Ascending aorta (tissue), 2 donors: ENCODE measurements around the gene KCNK3. TPM values are rescaled to one million over a fixed set of nuclear protein-coding genes. Genes with fewer than 3 reads are reported as not detected.

Experiments used
- DNase-seq, 2 donors: peaks; one replicate each; pipeline ENCODE4 v3.0.0-alpha.2; 2019; ENCODE audit warnings: low spot score in 2 of 2
- H3K27ac ChIP-seq, 2 donors: fragments of 200-600 bp; sonication (generic); one replicate each; pipeline ENCODE4 v1.5.1; 2016 to 2017; ENCODE audit warnings: mild to moderate bottlenecking in 1 of 2
- H3K27me3 ChIP-seq: fragments of 200-600 bp; sonication (generic); one replicate; pipeline ENCODE4 v1.5.1; 2017
- H3K36me3 ChIP-seq, 2 donors: fragments of 200-600 bp; sonication (generic); one replicate each; pipeline ENCODE4 v1.5.1; 2016
- H3K4me1 ChIP-seq, 2 donors: fragments of 200-600 bp; sonication (generic); one replicate each; pipeline ENCODE4 v1.5.1; 2016 to 2017; ENCODE audit warnings: mild to moderate bottlenecking in 1 of 2
- H3K4me3 ChIP-seq, 2 donors: fragments of 200-600 bp; sonication (generic); one replicate each; pipeline ENCODE4 v1.5.1; 2016 to 2017; ENCODE audit warnings: mild to moderate bottlenecking in 1 of 2
- H3K9me3 ChIP-seq, 2 donors: fragments of 200-600 bp; sonication (generic); one replicate each; pipeline ENCODE4 v1.5.1; 2016
- intact Hi-C: fragments of 100-400 bp; cut with DNase I; formaldehyde crosslinking; loops from one replicate; pipeline ENCODE4 v1.15.1; 2023
- total RNA-seq: library from RNA; depleted of rRNA; stranded (reverse); fragments of >200 nt; gene quantifications from one replicate; pipeline ENCODE4 v1.1.0, GENCODE V29; 2016
- TF ChIP-seq, protein P1 (sequence below), 3 experiments: fragments of 200-600 bp in 2 of 3; fragments of 450-650 bp in 1 of 3; sonication (generic) in 2 of 3; IDR thresholded peaks; one replicate each; pipeline ENCODE4 v1.5.1; 2016 to 2019; ENCODE audit warnings: antibody characterized with exemption in 3 of 3, mild to moderate bottlenecking in 1 of 3, moderate library complexity in 1 of 3

KCNK3 gene
- total RNA-seq, 1 donor from 2014 or later: 7.2 TPM

DNA sequence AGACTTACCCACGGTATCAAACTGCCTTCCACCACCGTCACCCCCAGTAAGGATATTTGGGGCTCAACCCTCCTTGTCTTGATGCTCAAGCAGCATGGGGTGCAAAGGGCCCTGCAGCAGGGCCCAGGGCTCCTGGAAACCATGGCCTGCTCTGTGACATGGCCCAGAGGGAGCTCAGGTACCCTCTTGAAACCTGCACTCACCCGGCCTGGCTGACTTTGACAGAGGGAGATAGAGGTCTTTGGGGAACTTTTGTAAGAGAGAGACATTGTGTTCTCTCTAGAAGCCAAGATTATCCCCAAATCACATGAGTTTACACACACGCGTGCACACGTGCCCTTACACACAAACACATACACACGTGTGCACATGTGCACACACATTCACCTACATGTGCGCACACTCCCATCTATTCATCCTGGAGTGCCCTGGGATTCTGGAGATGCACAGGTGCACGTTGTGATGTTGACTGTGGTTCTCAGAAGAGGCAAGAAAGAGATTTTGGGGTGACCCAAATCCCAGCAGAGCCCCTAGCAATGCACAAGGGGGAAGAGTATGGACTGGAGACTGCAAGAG lies 19.6 kb upstream of the KCNK3 start:
- Histone ChIP-seq H3K27ac (no peak overlapping the region), H3K4me1 (no peaks in the 10 kb centered on the region), H3K27me3 (no peaks in the 10 kb centered on the region), H3K9me3 (no peaks in the 10 kb centered on the region), H3K36me3 (no peaks in the 10 kb centered on the region), H3K4me3 (no peak overlapping the region)
- TF ChIP-seq, protein P1, sequence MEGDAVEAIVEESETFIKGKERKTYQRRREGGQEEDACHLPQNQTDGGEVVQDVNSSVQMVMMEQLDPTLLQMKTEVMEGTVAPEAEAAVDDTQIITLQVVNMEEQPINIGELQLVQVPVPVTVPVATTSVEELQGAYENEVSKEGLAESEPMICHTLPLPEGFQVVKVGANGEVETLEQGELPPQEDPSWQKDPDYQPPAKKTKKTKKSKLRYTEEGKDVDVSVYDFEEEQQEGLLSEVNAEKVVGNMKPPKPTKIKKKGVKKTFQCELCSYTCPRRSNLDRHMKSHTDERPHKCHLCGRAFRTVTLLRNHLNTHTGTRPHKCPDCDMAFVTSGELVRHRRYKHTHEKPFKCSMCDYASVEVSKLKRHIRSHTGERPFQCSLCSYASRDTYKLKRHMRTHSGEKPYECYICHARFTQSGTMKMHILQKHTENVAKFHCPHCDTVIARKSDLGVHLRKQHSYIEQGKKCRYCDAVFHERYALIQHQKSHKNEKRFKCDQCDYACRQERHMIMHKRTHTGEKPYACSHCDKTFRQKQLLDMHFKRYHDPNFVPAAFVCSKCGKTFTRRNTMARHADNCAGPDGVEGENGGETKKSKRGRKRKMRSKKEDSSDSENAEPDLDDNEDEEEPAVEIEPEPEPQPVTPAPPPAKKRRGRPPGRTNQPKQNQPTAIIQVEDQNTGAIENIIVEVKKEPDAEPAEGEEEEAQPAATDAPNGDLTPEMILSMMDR (IDR thresholded peaks at IDR 0.05): no peak
- intact Hi-C loops: no loop called here
- DNase-seq: peak in 1 of 2 donors; percentile 53

DNA sequence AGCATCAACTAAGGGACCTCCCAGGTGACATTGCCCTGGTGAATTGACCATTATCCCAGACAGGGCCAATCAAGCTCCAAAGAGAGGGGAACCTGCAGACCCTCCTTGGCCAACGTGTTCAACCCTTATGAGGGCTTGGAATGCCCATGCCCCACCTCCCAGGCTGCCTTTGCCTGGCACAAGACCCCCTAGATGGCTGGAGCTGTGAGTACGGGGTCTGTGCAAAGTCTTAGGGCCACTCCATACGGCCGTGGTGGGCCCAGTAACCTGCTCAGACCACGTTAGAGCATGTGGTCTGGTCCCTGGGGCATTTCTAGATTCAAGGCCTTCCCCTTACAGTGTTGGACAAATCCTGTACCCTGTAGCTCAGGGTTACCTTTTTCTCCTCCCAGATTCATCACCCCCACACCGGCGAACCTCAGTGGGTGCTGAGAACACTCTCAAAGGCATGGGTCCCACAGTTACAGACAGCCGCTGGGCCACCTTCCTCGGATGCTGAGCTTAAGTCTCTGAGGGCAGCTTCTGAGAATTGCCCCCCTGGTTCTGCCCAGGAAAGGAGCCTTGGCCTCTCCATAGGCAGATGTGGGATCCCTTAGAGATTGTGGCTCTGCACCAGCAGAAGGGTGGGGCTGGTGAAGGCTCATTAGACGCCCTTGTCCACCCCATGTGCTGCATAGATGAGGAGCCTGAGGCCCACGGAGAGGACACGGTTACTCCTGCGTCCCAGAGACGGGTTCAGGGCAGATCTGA lies 18.3 kb upstream of the KCNK3 start:
- Histone ChIP-seq H3K36me3 (no peaks in the 10 kb centered on the region), H3K4me1 (no peaks in the 10 kb centered on the region), H3K9me3 (no peaks in the 10 kb centered on the region), H3K27me3 (no peaks in the 10 kb centered on the region), H3K4me3 (no peak overlapping the region), H3K27ac (no peak overlapping the region)
- TF ChIP-seq, protein P1 (IDR thresholded peaks at IDR 0.05): no peak
- DNase-seq: peak in 1 of 2 donors; percentile 52
- intact Hi-C loops: no loop called here

DNA sequence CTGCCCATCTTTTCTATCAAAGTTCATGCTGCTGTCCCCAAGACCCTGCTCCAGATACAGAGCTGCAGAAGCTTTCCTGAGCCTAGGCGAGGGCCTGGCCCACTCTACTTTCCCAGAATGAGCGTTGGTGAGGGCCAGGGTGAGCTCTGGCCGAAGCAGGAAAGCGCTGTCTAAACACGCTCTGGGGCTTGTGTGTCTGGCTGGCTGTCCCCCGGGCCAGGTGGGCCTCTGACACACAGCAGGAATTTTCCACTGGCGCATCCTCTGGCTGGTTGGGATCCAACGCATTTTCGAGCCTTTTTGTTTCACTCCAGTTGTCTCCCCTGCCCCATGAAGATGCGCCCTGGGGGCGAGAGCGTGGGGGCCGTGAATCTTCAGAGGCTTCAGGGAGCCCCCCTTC lies 17.8 kb upstream of the KCNK3 start:
- no peaks in the 10 kb centered on the region for H3K4me1 ChIP-seq
- intact Hi-C loops: no loop called here
- peak in 1 of 2 donors; percentile 31 for DNase-seq
- H3K27ac ChIP-seq: no peak overlapping the region
- no peaks in the 10 kb centered on the region for H3K9me3 ChIP-seq
- H3K4me3 ChIP-seq: no peak overlapping the region
- H3K36me3 ChIP-seq: no peaks in the 10 kb centered on the region
- H3K27me3 ChIP-seq: no peaks in the 10 kb centered on the region
- TF ChIP-seq, protein P1 (IDR thresholded peaks at IDR 0.05): no peak

DNA sequence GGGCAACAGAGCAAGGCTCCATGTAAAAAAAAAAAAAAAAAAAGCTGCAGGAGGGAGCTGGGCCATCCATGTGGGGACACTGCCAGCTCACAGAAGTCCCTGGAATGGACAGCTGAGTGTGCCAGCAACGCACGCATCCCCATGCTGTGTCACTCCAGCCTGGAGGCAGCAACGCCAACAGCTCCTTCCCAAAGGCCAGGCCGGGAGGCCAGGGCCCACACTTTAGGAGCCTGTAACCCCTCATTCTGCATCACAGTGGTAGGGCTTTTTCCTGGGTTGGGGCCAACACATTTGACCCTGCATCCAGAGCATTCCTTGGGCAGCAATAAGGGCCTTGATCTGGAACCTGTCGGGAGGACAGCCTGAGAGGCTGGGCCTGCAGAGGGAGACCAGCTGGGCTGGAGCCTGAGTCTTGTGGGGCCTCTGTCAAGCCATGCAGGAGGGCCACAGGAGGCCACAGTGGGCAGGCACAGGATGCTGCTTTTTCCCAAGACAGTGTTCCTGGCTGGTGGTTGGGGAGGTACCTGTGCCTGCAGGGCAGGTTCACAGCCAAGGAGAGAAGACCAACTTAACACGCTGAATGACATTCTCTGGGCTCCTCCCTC lies 16.8 kb upstream of the KCNK3 start:
- H3K36me3 ChIP-seq: no peaks in the 10 kb centered on the region
- H3K4me3 ChIP-seq: no peak overlapping the region
- DNase-seq: peak in 1 of 2 donors; percentile 47
- no peaks in the 10 kb centered on the region for H3K27me3 ChIP-seq
- intact Hi-C loops: no loop called here
- H3K27ac ChIP-seq: no peak overlapping the region
- H3K4me1 ChIP-seq: no peaks in the 10 kb centered on the region
- H3K9me3 ChIP-seq: no peaks in the 10 kb centered on the region
- TF ChIP-seq, protein P1 (IDR thresholded peaks at IDR 0.05): no peak

DNA sequence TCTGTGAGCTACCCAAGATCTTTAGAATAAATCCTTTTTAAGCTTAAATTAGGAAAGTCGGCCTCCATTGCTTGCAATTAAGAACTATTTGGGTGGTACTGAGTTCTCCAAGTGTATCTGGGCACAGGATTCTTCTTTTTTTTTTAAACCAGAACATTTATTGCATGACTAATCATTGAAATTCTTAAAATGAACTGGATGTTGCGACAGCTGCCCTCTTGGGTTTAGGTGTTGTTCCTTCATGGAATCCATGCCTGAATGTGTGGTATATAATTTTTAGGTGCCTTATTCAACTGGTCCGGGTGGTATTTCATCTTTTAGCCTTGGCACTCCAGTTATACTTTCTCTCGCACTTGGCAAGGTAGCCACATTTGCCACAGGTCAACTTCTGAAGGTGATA lies 14.5 kb upstream of the KCNK3 start:
- Histone ChIP-seq H3K36me3 (no peaks in the 10 kb centered on the region), H3K27me3 (no peaks in the 10 kb centered on the region), H3K27ac (no peak overlapping the region), H3K4me1 (peaks cover 0 to 15% of the 10 kb centered on the region in 2 donors), H3K9me3 (no peaks in the 10 kb centered on the region), H3K4me3 (no peak overlapping the region)
- intact Hi-C loops: no loop called here
- TF ChIP-seq, protein P1 (IDR thresholded peaks at IDR 0.05): no peak
- DNase-seq: no peak
